Muscle of leg (tissue), 11 donors: ENCODE measurements around the gene ACCS. TPM values are rescaled to one million over a fixed set of nuclear protein-coding genes. Genes with fewer than 3 reads are reported as not detected.

ENCODE experiments used
- DNase-seq: peaks from one replicate; pipeline ENCODE4 v3.0.0; 2013
- H3K27ac ChIP-seq: one replicate; pipeline ENCODE4 v1.5.1; 2013; ENCODE audit warnings: mild to moderate bottlenecking, low read length, control low read depth
- H3K27me3 ChIP-seq: one replicate; pipeline ENCODE4 v1.6.1; 2013; ENCODE audit warnings: low read length; ENCODE audit not compliant: control insufficient read depth, insufficient read depth
- H3K36me3 ChIP-seq: one replicate; pipeline ENCODE4 v1.6.1; 2013; ENCODE audit warnings: low read length; ENCODE audit not compliant: control insufficient read depth, insufficient read depth
- H3K4me1 ChIP-seq: one replicate; pipeline ENCODE4 v1.6.1; 2013; ENCODE audit warnings: low read length; ENCODE audit not compliant: control insufficient read depth, insufficient read depth
- H3K4me3 ChIP-seq: one replicate; pipeline ENCODE4 v1.5.1; 2013; ENCODE audit warnings: low read length, control low read depth
- H3K9me3 ChIP-seq: replicated peaks from 2 replicates; pipeline ENCODE4 v1.6.1; 2013; ENCODE audit warnings: low read depth, low read length; ENCODE audit not compliant: control insufficient read depth
- whole genome bisulfite sequencing: methylation state at CpG from one replicate; pipeline ENCODE4 v1.1.5; 2013; ENCODE audit warnings: missing lambda C conversion rate; ENCODE audit not compliant: insufficient coverage; 5-methylcytosine and 5-hydroxymethylcytosine counted together
- polyA plus RNA-seq, 8 donors: library from polyadenylated mRNA; unstranded; fragments of 120-200 nt; gene quantifications; one replicate each; pipeline versions ENCODE4 v1.2.1 to v1.2.3, GENCODE V29; 2013; ENCODE audit warnings: inconsistent platforms in 1 of 8, low replicate concordance in 1 of 8; ENCODE audit not compliant: insufficient read length in 8 of 8, insufficient read depth in 1 of 8
- total RNA-seq: library from RNA; stranded (reverse); fragments of 120-200 nt; gene quantifications from one replicate; pipeline ENCODE4 v1.2.4, GENCODE V29; 2013

Gene ACCS
- total and polyA plus RNA-seq, 9 donors = 9.7 to 26.9 (median 16.0) TPM

DNA sequence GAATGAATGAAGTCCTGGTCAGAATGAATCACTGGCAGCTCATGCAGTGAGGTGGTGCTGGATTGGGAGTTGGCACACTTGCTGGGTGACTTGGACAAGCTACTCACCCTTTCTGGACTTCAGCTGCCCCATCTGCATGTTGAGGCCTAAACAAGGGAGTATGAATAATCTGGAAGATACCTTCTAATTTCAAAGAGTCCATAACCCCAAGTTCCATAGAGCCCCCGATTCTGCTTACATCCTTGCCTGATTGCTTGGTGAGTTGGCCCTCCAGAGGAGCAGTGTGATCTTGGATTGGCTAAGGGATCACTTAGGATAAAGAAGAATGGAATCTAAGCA, 36.6 kb upstream of the ACCS start:
- no CpG with 5 or more reads among the region's 1 CpG for WGBS

DNA sequence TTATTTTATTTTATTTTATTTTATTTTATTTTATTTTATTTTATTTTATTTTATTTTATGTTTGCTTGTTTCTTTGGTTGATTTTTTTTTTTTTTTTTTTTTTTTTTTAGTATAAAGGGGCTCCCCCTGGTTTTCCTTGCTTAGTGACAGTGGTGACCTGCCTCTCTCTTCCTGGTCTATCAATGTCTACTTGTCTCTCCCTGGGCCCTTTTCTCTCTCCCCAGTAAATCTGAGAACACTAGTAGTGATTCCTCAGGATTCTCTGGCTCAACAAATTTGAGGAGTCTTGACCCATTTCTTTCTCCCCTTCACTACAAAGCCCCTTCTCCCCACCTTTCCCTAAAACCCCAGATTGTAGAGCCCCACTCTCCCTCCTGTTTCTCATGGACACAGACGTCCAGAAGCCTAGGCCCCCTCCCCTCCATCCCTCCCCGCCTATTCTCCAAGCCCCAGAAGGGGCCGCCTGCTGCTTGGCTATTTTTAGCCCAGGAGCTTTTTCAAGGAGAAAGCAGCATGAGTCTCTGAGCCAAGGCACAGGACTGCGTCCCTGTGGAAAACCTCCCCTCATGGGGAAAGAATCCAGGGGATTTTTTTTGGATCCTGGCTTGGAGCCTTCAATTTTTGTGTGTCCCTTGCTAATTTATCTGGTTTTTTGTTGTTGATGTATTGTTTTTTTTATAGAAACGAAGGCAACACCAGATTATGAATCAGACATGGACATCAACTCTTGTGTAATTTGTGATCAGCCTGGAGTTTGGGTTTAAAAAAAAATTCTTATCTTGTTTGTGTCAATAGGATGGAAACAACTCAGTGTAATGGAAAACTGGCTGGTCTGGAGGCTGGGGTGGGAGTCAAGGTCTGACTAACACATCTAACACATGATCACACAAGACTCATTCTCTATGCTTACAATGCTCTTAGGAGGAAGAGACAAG, 35.8 kb upstream of the ACCS start:
- Histone ChIP-seq H3K4me3 (no peak overlapping the region), H3K4me1 (peaks cover 43% of the 10 kb centered on the region), H3K36me3 (no peaks in the 10 kb centered on the region), H3K27ac (peak overlapping the region; percentile 60), H3K9me3 (peaks cover 2% of the 10 kb centered on the region), H3K27me3 (peaks cover 3% of the 10 kb centered on the region)
- peak; percentile 83 for DNase-seq
- WGBS = 4% methylated on average over 3 of the region's 5 CpGs

More for the DNA sequence above, 36.6 kb upstream of the ACCS start:
- Histone ChIP-seq H3K9me3 (peaks cover 2% of the 10 kb centered on the region), H3K4me3 (no peak overlapping the region), H3K27me3 (peaks cover 3% of the 10 kb centered on the region), H3K36me3 (no peaks in the 10 kb centered on the region), H3K27ac (no peak overlapping the region), H3K4me1 (peaks cover 43% of the 10 kb centered on the region)
- DNase-seq = no peak

DNA sequence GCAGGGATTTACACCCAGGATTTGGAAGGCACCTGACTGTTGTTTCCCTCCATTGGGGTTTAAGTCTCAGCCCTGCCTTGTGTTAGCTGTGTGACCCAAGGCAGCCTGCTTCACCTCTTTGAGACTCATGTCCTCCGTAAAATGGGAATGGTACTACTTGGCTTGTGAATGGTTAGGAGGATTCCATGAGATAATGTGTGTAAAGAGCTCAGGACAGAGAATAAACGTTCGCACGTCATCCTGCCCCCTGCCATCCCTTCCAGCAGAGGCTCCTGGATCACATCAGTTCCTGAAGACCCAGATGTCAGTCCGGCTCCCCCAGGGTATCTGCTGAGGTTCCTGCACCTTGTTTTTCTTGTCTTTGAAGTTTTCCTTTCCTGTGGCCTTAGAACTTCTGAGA, 35.1 kb upstream of the ACCS start:
- DNase-seq = no peak
- Histone ChIP-seq H3K4me3 (no peak overlapping the region), H3K27me3 (peaks cover 3% of the 10 kb centered on the region), H3K4me1 (peaks cover 43% of the 10 kb centered on the region), H3K36me3 (no peaks in the 10 kb centered on the region), H3K27ac (peak overlapping the region; percentile 60), H3K9me3 (no peaks in the 10 kb centered on the region)
- WGBS = 80% methylated on average over 2 of the region's 5 CpGs

DNA sequence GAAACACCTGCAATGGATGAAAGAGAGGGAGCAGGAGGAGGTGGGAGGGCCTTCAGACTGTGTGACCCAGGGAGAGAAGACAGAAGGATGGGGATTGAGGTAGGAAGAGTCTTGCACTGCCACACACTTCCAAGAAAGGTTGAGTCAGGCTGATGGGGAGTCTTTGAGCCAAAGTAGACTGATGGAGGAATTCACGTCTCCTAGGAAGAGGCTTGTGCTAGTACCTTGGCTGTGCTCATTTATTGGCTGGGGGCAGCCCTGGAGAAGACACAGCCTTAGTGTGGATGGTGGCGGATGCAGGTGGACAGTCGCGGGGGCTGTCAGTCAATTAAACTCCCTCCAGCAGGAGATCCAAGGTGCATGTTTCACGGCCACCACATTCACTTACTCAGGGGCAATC, 34.5 kb upstream of the ACCS start:
- peaks cover 3% of the 10 kb centered on the region for H3K27me3 ChIP-seq
- no peak overlapping the region for H3K4me3 ChIP-seq
- H3K27ac ChIP-seq = peak overlapping the region; percentile 60
- peaks cover 43% of the 10 kb centered on the region for H3K4me1 ChIP-seq
- H3K36me3 ChIP-seq = no peaks in the 10 kb centered on the region
- no peak for DNase-seq
- WGBS = 88% methylated on average over 2 of the region's 5 CpGs
- H3K9me3 ChIP-seq = no peaks in the 10 kb centered on the region

DNA sequence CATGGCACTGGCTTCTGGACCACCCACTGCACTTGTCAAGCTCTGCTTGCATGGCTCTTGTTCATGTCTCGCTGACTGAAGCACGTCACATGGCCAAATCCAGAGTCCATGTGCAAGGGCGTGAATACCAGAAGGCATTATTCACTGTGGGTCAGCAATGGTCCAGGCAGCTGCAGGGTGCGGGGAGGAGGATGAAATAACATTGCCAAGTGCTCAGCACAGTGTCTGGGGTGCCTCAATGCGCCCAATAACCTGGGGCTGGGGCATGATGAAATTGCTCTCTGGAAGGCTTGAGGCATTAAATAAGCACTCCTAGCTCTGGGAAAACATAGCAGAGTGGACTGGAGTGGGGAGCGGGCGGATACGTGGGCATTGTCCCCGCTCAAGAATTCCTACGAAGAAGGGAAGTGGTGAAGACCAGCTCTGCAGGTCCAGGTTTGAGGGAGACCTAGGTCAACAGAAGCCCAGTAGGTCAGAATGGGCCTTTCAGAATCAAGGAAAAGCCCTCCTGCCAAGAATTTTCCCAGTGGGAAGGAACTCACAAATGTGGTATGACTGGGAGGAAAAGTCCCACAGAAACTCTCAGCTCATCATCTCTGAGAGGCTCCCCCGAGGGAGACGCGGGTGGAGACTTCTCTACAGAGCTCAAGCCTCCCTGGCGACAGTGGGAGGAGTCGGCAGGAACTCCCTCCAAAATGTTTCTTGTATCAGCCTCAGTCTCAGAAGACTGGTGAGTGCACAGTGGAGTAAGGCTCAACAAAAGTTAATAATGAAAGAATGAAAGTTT, 33.6 kb upstream of the ACCS start:
- H3K36me3 ChIP-seq = no peaks in the 10 kb centered on the region
- no peak overlapping the region for H3K4me3 ChIP-seq
- H3K4me1 ChIP-seq = peaks cover 49% of the 10 kb centered on the region
- H3K27ac ChIP-seq = peak overlapping the region; percentile 22
- 68% methylated on average over 14 of the region's 15 CpGs for WGBS
- peak; percentile 54 for DNase-seq
- H3K9me3 ChIP-seq = no peaks in the 10 kb centered on the region
- H3K27me3 ChIP-seq = peaks cover 3% of the 10 kb centered on the region

DNA sequence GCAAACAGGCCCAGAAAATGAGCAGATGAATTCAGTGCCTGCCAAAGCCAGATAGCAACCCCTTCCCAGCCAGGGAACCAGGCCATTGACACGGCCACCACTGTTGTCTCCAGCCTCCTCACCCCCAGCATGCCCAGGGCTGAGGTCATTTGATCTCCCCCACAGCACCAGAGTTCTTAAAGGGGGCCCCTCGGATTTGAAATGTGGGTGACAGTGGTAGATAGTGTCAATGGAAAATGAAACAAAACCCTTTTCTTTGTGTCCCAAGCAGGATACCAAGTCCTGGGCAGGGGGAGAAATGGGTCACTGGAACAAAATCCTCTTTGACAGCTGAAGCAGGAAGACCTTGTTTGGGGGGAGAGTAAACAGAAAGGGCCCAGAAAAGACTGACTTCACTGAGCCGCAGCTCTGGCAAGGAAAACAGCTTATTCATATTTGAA, 32.6 kb upstream of the ACCS start:
- H3K9me3 ChIP-seq = no peaks in the 10 kb centered on the region
- WGBS = 74% methylated on average over 2 of the region's 3 CpGs
- DNase-seq = no peak
- H3K27me3 ChIP-seq = peaks cover 3% of the 10 kb centered on the region
- no peaks in the 10 kb centered on the region for H3K36me3 ChIP-seq
- peaks cover 49% of the 10 kb centered on the region for H3K4me1 ChIP-seq
- no peak overlapping the region for H3K4me3 ChIP-seq
- H3K27ac ChIP-seq = peak overlapping the region; percentile 35

DNA sequence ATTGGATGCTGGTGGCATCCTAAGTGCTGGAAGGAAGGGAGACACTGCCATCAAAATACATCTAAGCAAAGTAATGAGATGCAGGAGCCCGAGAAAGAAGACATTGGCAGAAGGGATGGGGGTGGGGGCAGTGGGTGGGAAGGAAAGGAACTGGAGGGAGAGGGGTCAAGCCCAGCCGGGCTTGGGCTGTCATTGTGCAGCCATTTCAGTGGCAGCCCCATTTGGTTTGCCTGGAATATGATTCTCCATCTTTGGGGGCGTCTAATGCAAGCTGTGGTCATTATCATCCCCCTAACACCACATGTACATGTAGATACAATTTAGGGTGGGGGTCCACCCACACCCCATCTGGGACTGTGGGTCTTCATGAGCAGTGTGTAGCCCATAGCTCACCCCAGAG, 32.2 kb upstream of the ACCS start:
- H3K27me3 ChIP-seq = peaks cover 3% of the 10 kb centered on the region
- peaks cover 49% of the 10 kb centered on the region for H3K4me1 ChIP-seq
- no CpG with 5 or more reads among the region's 3 CpGs for WGBS
- H3K27ac ChIP-seq = no peak overlapping the region
- no peak overlapping the region for H3K4me3 ChIP-seq
- no peak for DNase-seq
- no peaks in the 10 kb centered on the region for H3K36me3 ChIP-seq
- no peaks in the 10 kb centered on the region for H3K9me3 ChIP-seq

DNA sequence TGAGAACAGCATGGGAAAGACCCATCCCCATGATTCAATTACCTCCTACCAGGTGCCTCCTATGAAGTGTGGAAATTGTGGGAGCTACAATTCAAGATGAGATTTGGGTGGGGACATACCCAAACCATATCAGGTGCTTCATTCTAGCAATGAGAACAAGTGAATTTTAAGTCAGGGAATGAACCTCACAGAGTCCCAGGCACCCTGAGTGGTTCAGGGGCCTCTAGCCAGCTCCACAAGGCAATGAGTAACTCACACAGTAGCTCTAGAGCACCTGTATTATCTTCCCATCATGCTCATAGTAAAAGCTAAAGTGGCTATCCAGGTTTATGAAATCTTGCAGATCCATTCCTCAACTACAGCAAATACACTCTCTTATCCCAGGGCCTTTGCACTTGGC, 31.4 kb upstream of the ACCS start:
- peaks cover 42% of the 10 kb centered on the region for H3K4me1 ChIP-seq
- H3K27me3 ChIP-seq = no peaks in the 10 kb centered on the region

DNA sequence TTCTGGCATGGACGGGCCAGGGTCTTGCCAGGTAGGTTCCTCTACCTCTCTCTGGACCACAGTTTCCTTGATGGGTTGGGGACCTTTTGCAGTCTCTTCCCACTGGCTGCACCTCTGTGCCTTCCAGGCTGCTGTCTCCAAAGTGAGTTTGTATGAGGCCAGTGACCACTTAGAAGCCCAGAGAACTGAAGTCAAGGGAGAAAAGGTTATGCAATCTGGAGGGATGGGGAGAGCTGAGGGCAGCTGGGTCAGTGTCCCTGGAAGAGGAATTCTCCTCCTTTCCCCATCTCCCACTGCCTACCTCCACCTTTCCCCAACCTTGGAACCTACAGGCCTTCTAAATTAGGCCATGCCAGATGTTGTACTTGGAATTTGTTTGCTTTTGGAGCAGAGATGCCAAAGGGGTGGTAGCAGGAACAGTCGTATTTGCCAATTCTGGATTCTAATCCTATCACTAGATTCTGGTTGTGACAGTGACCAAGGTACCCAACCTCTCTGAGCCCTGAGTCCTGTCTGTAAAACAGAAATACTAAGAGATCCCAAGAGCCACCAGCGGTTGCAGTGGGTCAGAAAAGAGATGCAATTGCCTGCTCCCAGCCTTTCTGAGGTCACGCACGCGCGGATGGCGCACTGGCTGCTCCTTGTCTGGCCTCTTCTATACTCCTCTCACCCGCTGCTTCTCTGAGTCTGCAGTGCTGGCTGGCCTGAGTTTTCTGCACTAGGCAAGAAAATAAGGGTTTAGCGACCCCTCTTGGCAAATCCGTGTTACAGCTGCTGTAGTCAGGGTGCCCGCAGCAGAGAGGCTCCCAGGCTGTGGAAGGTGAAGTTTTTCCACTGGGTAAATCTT, 29.0 kb upstream of the ACCS start:
- peaks cover 23% of the 10 kb centered on the region for H3K4me1 ChIP-seq
- H3K27me3 ChIP-seq = no peaks in the 10 kb centered on the region
- no peak overlapping the region for H3K27ac ChIP-seq
- DNase-seq = peak; percentile 93
- no peaks in the 10 kb centered on the region for H3K36me3 ChIP-seq
- WGBS = 7% methylated on average over 7 of the region's 12 CpGs
- no peak overlapping the region for H3K4me3 ChIP-seq
- H3K9me3 ChIP-seq = no peaks in the 10 kb centered on the region

More for the DNA sequence above, 31.4 kb upstream of the ACCS start:
- Histone ChIP-seq H3K9me3 (no peaks in the 10 kb centered on the region), H3K27ac (no peak overlapping the region), H3K36me3 (no peaks in the 10 kb centered on the region), H3K4me3 (no peak overlapping the region)
- no peak for DNase-seq

DNA sequence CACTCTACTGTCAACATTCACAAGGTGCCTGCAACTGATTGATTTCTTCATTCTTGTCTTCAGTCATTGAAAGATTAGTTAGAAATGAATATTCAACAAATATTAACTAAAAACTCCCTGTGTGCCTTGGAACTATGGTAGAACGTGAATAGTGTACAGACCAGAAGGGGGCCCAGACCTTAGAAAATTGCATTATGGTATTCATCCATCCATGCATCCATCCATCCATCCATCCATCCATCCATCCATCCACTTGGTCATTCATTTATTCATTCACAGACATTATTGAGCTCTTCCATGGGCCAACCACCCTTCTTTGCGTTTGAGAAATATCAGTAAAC, 28.4 kb upstream of the ACCS start:
- Histone ChIP-seq H3K4me1 (peaks cover 17% of the 10 kb centered on the region), H3K36me3 (no peaks in the 10 kb centered on the region), H3K27ac (no peak overlapping the region), H3K4me3 (no peak overlapping the region), H3K27me3 (no peaks in the 10 kb centered on the region), H3K9me3 (no peaks in the 10 kb centered on the region)
- DNase-seq = no peak
- no CpG with 5 or more reads among the region's 2 CpGs for WGBS
